Neural crest cell (in vitro differentiated cells): ENCODE data around the gene ARF5. TPM values are rescaled to one million over a fixed set of nuclear protein-coding genes. Genes with fewer than 3 reads are reported as not detected.

Source experiments
- DNase-seq: peaks from one replicate; pipeline ENCODE4 v3.0.0; 2021; ENCODE audit warnings: low read depth, mixed read lengths, low spot score
- H3K27ac Mint-ChIP-seq: one replicate; pipeline ENCODE4 v1.8.0; 2021; ENCODE audit warnings: mild to moderate bottlenecking, mixed read lengths; ENCODE audit not compliant: unreplicated experiment
- H3K27me3 Mint-ChIP-seq: 2 replicates; pipeline ENCODE4 v1.8.0; 2021; ENCODE audit warnings: low read depth, mild to moderate bottlenecking, mixed read lengths
- H3K36me3 Mint-ChIP-seq: 2 replicates; pipeline ENCODE4 v1.8.0; 2021; ENCODE audit warnings: low read depth, mild to moderate bottlenecking, mixed read lengths
- H3K4me1 Mint-ChIP-seq: 2 replicates; pipeline ENCODE4 v1.8.0; 2021; ENCODE audit warnings: mixed read lengths
- H3K4me3 Mint-ChIP-seq: one replicate; pipeline ENCODE4 v1.8.0; 2021; ENCODE audit warnings: mild to moderate bottlenecking, mixed read lengths
- H3K9me3 Mint-ChIP-seq: 2 replicates; pipeline ENCODE4 v1.8.0; 2021; ENCODE audit warnings: mixed read lengths
- total RNA-seq: library from RNA; stranded (reverse); gene quantifications from 2 replicates; pipeline ENCODE4 v1.2.1, GENCODE V29; 2021
- TF ChIP-seq, protein P1 (sequence below): fragments of 200-600 bp; sonication (generic); conservative IDR thresholded peaks from 2 replicates; pipeline ENCODE4 v1.5.0; 2021; ENCODE audit warnings: antibody characterized with exemption, mild to moderate bottlenecking

The ARF5 gene
- total RNA-seq, 1 donor from 2014 or later = 160 TPM

DNA sequence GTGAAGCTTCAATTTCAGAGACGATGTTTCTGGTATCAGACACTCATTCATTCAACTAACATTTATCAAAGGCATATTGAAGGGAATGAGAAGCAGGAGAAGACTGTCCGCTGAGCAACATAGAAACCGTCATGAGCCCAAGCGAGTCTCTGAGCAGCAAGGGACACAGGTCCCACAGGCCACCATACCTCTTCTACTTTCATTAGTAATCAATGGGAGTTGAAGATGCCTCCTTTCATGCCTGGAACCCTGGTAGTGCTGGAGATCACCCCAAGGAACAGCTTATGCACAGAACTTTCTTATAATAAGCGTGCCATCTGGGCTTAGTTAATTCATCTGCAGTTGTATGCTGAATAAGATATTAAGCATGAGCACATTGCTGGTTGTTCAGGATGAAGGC, 28.5 kb downstream of the ARF5 start:
- H3K27me3 Mint-ChIP-seq = peaks cover 80% of the 10 kb centered on the region
- H3K4me1 Mint-ChIP-seq = no peaks in the 10 kb centered on the region
- H3K27ac Mint-ChIP-seq = no peak overlapping the region
- no peak overlapping the region for H3K4me3 Mint-ChIP-seq
- DNase-seq = no peak
- H3K9me3 Mint-ChIP-seq = peaks cover 6% of the 10 kb centered on the region
- no peaks in the 10 kb centered on the region for H3K36me3 Mint-ChIP-seq
- TF ChIP-seq, protein P1, sequence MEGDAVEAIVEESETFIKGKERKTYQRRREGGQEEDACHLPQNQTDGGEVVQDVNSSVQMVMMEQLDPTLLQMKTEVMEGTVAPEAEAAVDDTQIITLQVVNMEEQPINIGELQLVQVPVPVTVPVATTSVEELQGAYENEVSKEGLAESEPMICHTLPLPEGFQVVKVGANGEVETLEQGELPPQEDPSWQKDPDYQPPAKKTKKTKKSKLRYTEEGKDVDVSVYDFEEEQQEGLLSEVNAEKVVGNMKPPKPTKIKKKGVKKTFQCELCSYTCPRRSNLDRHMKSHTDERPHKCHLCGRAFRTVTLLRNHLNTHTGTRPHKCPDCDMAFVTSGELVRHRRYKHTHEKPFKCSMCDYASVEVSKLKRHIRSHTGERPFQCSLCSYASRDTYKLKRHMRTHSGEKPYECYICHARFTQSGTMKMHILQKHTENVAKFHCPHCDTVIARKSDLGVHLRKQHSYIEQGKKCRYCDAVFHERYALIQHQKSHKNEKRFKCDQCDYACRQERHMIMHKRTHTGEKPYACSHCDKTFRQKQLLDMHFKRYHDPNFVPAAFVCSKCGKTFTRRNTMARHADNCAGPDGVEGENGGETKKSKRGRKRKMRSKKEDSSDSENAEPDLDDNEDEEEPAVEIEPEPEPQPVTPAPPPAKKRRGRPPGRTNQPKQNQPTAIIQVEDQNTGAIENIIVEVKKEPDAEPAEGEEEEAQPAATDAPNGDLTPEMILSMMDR = no peak

DNA sequence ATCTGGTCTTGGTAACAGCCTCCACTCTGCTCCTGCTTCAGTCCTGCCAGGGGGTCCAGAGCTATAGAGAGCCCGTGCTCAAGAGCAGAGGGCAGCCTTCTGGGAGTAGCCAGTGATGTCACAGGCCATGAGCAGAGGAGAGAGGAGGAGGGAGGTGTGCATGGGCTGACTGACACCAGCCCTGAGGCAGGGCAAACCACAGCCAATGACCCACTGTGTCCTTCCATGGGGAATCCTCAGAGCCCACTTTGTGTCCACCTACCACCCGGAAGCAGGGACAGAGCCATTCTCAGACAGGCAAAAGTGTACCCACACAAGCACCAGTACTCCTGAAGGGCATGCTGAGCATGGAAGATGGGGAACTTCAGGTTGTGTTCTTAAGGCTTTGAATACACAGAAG, 29.8 kb downstream of the ARF5 start, which contains the start of gene PAX4:
Gene PAX4, minus strand, starts transcription at position 101 of the 400 bp plus-strand sequence. CDS start 2,214 bp downstream, outside the sequence.
- Mint-ChIP-seq H3K27me3 (peaks cover 88% of the 10 kb centered on the region), H3K4me3 (no peak within 1 kb of the TSS), H3K9me3 (no peaks in the 10 kb centered on the region), H3K4me1 (no peaks in the 10 kb centered on the region), H3K27ac (no peak within 1 kb of the TSS), H3K36me3 (no peaks in the 10 kb centered on the region)
- DNase-seq = no peak
- TF ChIP-seq, protein P1 = no peak

DNA sequence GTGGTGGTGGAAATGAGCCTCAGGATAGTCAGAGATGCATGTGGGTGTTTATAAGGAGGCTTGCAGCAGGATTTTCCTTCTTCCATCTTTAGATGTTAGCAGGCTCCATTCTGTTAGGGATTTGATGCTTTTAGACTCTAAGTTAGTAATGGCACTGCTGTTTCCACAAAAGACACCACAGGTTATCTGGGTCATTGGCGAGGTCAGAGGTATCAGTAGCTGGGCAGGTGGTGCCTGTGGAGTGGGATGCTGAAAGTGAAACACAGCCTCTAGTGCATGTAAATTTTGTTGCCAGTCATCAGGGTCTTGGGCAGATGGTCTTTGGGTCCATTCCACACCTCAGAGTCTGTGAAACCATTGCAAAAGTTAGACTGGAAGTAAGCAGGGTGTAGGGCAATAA, 30.6 kb downstream of the ARF5 start:
- no peaks in the 10 kb centered on the region for H3K9me3 Mint-ChIP-seq
- no peaks in the 10 kb centered on the region for H3K36me3 Mint-ChIP-seq
- no peaks in the 10 kb centered on the region for H3K4me1 Mint-ChIP-seq
- TF ChIP-seq, protein P1 = no peak
- no peak overlapping the region for H3K27ac Mint-ChIP-seq
- DNase-seq = no peak
- no peak overlapping the region for H3K4me3 Mint-ChIP-seq
- H3K27me3 Mint-ChIP-seq = peaks cover 93% of the 10 kb centered on the region

DNA sequence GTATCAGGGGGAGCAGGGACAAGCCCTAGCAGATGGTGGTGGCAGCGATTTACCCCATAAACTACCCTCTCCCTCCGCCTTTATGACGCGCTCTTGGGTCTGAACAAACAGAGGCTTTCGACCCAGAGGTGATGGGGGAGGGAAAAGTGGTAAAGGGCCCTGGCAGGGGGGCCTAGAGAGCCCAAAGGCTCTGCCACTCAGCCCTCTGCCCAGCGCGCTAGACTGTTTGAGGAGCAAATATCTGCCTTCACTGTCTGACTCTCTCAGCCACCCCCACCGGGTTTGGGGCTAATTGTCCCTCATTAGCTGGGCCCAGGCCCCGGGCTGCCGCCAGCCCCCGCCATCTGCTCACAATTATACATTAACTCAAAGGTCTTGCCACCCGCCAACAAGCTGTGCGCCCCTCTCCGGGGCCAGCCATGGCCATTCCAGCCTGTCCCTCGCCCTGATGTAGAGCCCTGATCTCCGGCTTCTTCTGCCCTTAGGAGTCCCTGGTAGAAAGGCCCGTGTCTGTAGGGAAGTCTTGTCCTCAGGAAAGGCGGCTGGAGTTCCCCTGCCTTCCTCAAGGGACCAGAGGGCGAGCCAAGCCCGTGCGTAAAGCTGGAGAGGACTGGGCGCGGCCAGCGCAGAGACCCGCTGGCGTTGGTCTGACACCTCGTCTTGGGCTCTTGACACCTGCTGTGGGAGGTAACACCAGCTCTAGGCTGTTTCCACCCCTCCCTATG, 31.6 kb downstream of the ARF5 start:
- Mint-ChIP-seq H3K36me3 (no peaks in the 10 kb centered on the region), H3K9me3 (no peaks in the 10 kb centered on the region), H3K27me3 (peaks cover 93% of the 10 kb centered on the region), H3K27ac (no peak overlapping the region), H3K4me1 (no peaks in the 10 kb centered on the region), H3K4me3 (no peak overlapping the region)
- DNase-seq = no peak
- TF ChIP-seq, protein P1 = no peak

DNA sequence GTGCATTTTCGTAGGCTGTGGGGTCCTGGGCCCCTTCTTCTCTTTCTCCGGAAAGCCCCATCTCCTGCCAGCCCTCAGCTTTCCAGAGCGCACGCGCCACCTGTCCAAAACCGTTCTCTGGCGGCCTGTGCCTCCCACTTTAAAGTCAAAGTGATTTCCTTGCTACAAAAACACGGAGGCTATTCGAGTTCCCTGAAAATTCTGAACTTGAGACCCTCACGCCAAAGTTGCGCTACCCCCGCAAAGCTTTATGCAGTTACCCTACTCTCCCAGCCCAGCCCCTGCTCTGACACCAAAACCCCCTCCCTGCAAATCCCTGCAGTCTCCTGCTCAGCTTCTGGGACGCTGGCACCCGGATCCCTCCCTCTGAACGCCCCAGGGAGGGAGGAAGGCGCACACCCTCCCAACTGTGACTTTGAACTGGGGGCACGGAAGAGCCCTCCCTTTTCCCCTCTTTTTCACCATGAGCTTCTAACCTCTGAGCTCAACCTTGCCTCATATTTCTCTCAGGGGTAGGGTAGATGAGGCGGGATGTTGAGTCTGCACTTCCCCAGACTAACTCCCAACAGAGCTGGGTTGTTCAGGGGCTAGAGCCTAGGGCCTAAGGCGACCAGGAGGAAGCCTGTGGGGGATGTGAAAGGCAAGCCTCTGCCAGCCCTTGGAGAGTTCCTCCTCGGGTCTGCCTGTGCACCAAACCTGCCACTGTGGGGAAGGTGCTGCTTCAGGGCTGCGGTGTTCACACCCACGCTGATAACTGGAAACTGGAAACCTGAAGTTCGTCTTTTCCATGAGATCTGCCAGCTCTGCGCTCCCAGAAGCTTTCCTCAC, 32.4 kb downstream of the ARF5 start:
- no peaks in the 10 kb centered on the region for H3K36me3 Mint-ChIP-seq
- TF ChIP-seq, protein P1 = no peak
- no peaks in the 10 kb centered on the region for H3K4me1 Mint-ChIP-seq
- H3K27me3 Mint-ChIP-seq = peaks cover 91% of the 10 kb centered on the region
- H3K9me3 Mint-ChIP-seq = no peaks in the 10 kb centered on the region
- H3K4me3 Mint-ChIP-seq = no peak overlapping the region
- no peak for DNase-seq
- no peak overlapping the region for H3K27ac Mint-ChIP-seq
